Muscle of leg (tissue), 11 donors: Measurements from ENCODE around the gene WDR36. TPM values are rescaled to one million over a fixed set of nuclear protein-coding genes. Genes with fewer than 3 reads are reported as not detected.
"Not testable (repeated sequence)": the region's sequence is repeated elsewhere in the genome, so short reads cannot be mapped to it uniquely, and the experiment has no call there.

Source experiments
- DNase-seq: peaks from one replicate; pipeline ENCODE4 v3.0.0; 2013
- H3K27ac ChIP-seq: one replicate; pipeline ENCODE4 v1.5.1; 2013; ENCODE audit warnings: mild to moderate bottlenecking, low read length, control low read depth
- H3K27me3 ChIP-seq: one replicate; pipeline ENCODE4 v1.6.1; 2013; ENCODE audit warnings: low read length; ENCODE audit not compliant: control insufficient read depth, insufficient read depth
- H3K36me3 ChIP-seq: one replicate; pipeline ENCODE4 v1.6.1; 2013; ENCODE audit warnings: low read length; ENCODE audit not compliant: control insufficient read depth, insufficient read depth
- H3K4me1 ChIP-seq: one replicate; pipeline ENCODE4 v1.6.1; 2013; ENCODE audit warnings: low read length; ENCODE audit not compliant: control insufficient read depth, insufficient read depth
- H3K4me3 ChIP-seq: one replicate; pipeline ENCODE4 v1.5.1; 2013; ENCODE audit warnings: low read length, control low read depth
- H3K9me3 ChIP-seq: replicated peaks from 2 replicates; pipeline ENCODE4 v1.6.1; 2013; ENCODE audit warnings: low read depth, low read length; ENCODE audit not compliant: control insufficient read depth
- WGBS: methylation state at CpG from one replicate; pipeline ENCODE4 v1.1.5; 2013; ENCODE audit warnings: missing lambda C conversion rate; ENCODE audit not compliant: insufficient coverage; 5-methylcytosine and 5-hydroxymethylcytosine counted together
- polyA plus RNA-seq, 8 donors: library from polyadenylated mRNA; unstranded; fragments of 120-200 nt; gene quantifications; one replicate each; pipeline versions ENCODE4 v1.2.1 to v1.2.3, GENCODE V29; 2013; ENCODE audit warnings: inconsistent platforms in 1 of 8, low replicate concordance in 1 of 8; ENCODE audit not compliant: insufficient read length in 8 of 8, insufficient read depth in 1 of 8
- total RNA-seq: library from RNA; stranded (reverse); fragments of 120-200 nt; gene quantifications from one replicate; pipeline ENCODE4 v1.2.4, GENCODE V29; 2013

Gene WDR36
- total and polyA plus RNA-seq, 9 donors: 11.2 to 27.3 (median 14.6) TPM

DNA sequence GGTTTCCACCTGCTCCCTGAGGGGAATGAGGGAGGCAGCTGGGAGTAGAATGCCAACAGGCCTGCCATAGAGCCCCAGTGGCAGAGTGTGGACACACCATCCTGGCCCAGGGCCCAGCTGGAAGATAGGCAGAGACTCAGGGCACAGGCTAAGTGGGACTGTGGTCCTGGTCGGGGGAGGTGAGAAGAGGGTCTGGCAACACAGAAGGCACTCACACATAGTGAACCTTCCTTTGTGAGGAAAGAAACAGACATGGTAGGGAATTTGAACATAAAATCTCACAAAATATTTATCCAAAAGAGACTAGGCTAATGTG, 41.2 kb downstream of the WDR36 start:
- Histone ChIP-seq H3K36me3 (no peaks in the 10 kb centered on the region), H3K4me1 (peaks cover 8% of the 10 kb centered on the region), H3K27me3 (no peaks in the 10 kb centered on the region), H3K4me3 (no peak overlapping the region), H3K27ac (no peak overlapping the region), H3K9me3 (no peaks in the 10 kb centered on the region)
- DNase-seq: no peak
- no CpG with 5 or more reads among the region's 1 CpG for WGBS

- no peaks in the 10 kb centered on the region for H3K36me3 ChIP-seq
- H3K4me3 ChIP-seq: no peak overlapping the region
- WGBS: 15% methylated on average over 2 of the region's 4 CpGs
- no peaks in the 10 kb centered on the region for H3K27me3 ChIP-seq
- H3K9me3 ChIP-seq: no peaks in the 10 kb centered on the region
- H3K27ac ChIP-seq: peak overlapping the region; percentile 16
- DNase-seq: peak; percentile 88
- H3K4me1 ChIP-seq: peaks cover 8% of the 10 kb centered on the region
These were observed 41.9 kb downstream of the WDR36 start for GRCh38 chr5:111134087-111134486.

GRCh38 chr5:111134864-111135263, 42.7 kb downstream of the WDR36 start:
- no peak for DNase-seq
- no peaks in the 10 kb centered on the region for H3K36me3 ChIP-seq
- no CpG with 5 or more reads among the region's 2 CpGs for WGBS

DNA sequence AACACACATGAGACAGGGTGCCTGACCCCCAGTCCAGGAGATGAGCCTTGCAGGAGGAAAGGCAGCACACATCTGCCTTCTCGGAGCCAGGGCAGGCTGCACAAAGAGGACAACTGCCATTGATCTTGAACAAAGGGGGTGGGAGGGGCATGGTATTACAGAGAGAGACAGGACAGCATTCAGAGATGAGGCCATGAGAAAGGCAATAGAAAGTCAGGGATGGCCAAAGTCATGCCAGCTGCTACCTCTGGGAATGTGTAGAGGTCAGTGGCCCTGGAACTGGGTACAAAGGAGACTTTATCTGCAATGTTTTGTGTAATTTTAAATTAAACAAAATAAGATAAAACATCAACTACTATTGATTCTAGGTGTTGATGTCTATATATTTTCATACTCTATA, 43.2 kb downstream of the WDR36 start:
- Histone ChIP-seq H3K9me3 (no peaks in the 10 kb centered on the region), H3K27ac (no peak overlapping the region), H3K36me3 (no peaks in the 10 kb centered on the region), H3K4me3 (no peak overlapping the region), H3K27me3 (no peaks in the 10 kb centered on the region), H3K4me1 (peaks cover 8% of the 10 kb centered on the region)
- 73% methylated on average over 1 of the region's 1 CpG for WGBS
- DNase-seq: no peak

More at GRCh38 chr5:111134864-111135263, 42.7 kb downstream of the WDR36 start:
- H3K27ac ChIP-seq: peak overlapping the region; percentile 33
- H3K9me3 ChIP-seq: no peaks in the 10 kb centered on the region
- peaks cover 8% of the 10 kb centered on the region for H3K4me1 ChIP-seq
- no peak overlapping the region for H3K4me3 ChIP-seq
- no peaks in the 10 kb centered on the region for H3K27me3 ChIP-seq

- Histone ChIP-seq H3K4me1 (peaks cover 8% of the 10 kb centered on the region), H3K27me3 (no peaks in the 10 kb centered on the region), H3K36me3 (no peaks in the 10 kb centered on the region), H3K27ac (no peak overlapping the region), H3K4me3 (no peak overlapping the region), H3K9me3 (no peaks in the 10 kb centered on the region)
- 100% methylated on average over 2 of the region's 5 CpGs for WGBS
- no peak for DNase-seq
These were observed 43.8 kb downstream of the WDR36 start for GRCh38 chr5:111135946-111136345.

DNA sequence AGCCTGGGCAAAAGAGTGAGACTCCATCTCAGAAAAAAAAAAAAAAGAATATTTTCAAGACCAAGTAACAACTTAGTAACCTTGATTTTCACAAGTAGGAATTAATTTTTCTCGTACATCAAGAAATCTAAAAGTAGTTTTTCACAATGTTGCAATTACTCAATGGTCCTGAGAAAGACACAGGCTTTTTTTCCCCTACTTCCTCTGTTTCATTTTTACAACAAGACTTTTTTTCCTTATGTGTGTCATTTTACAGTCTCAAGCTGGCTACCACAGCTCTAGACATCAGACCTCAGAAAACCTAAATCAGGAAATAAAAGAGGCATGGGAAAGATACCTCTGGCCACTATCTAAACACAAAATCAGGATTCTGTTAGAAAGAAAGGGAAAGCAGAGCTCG, 45.9 kb downstream of the WDR36 start:
- no CpG with 5 or more reads among the region's 2 CpGs for WGBS

DNA sequence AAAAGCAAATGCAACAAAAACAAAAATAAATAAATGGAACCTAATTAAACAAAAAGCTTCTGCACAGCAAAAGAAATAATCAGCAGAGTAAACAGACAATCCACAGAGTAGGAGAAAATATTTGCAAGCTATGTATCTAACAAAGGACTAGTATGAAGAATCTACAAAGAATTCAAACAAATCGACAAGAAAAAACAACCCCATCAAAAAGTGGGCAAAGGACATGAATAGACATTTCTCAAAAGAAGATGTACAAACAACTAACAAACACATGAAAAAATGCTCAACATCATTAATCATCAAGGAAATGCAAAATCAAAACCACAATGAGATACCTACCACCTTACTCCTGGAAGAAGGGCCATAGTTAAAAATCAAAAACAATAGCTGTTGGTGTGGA, 49.3 kb downstream of the WDR36 start:
- not testable (repeated sequence) for H3K36me3 ChIP-seq, DNase-seq, H3K27ac ChIP-seq, H3K27me3 ChIP-seq, H3K4me3 ChIP-seq, H3K9me3 ChIP-seq, H3K4me1 ChIP-seq
- WGBS: no CpG with 5 or more reads among the region's 1 CpG

More for the DNA sequence above, 45.9 kb downstream of the WDR36 start:
- Histone ChIP-seq H3K27me3 (no peaks in the 10 kb centered on the region), H3K27ac (no peak overlapping the region), H3K36me3 (no peaks in the 10 kb centered on the region), H3K4me3 (no peak overlapping the region), H3K4me1 (peaks cover 8% of the 10 kb centered on the region), H3K9me3 (no peaks in the 10 kb centered on the region)
- DNase-seq: no peak

GRCh38 chr5:111142932-111143331, 50.8 kb downstream of the WDR36 start:
- no peaks in the 10 kb centered on the region for H3K4me1 ChIP-seq
- H3K4me3 ChIP-seq: no peak overlapping the region
- H3K27me3 ChIP-seq: no peaks in the 10 kb centered on the region
- H3K27ac ChIP-seq: no peak overlapping the region
- no CpG with 5 or more reads among the region's 4 CpGs for WGBS
- no peaks in the 10 kb centered on the region for H3K36me3 ChIP-seq
- DNase-seq: no peak
- H3K9me3 ChIP-seq: no peaks in the 10 kb centered on the region

DNA sequence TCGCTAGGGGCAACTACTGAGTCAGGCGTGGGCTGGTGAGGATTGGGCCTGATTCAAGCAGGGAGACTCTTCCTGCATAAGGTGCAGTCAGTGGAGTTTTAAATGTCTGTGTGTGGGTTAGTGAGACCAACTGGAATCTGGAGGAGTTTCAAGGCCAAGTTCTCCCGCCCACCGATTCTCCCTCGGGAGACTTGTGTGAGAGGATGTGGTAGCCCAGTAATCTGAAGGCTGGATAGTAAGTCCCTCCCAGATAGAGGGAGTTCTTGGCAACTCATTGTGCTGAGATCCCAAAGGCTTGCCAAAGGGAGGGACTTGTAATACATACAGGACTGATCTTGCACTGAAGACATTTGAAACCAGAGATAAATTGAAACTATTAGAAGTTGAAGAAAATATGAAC, 51.8 kb downstream of the WDR36 start:
- H3K4me1 ChIP-seq: no peaks in the 10 kb centered on the region
- no peak overlapping the region for H3K27ac ChIP-seq
- H3K36me3 ChIP-seq: no peaks in the 10 kb centered on the region
- peak; percentile 93 for DNase-seq
- no peak overlapping the region for H3K4me3 ChIP-seq
- no peaks in the 10 kb centered on the region for H3K27me3 ChIP-seq
- no peaks in the 10 kb centered on the region for H3K9me3 ChIP-seq
- 41% methylated on average over 5 of the region's 5 CpGs for WGBS

- DNase-seq: no peak
- Histone ChIP-seq H3K36me3 (no peaks in the 10 kb centered on the region), H3K27me3 (no peaks in the 10 kb centered on the region), H3K4me1 (no peaks in the 10 kb centered on the region), H3K27ac (no peak overlapping the region), H3K4me3 (no peak overlapping the region), H3K9me3 (no peaks in the 10 kb centered on the region)
- WGBS: no CpG with 5 or more reads among the region's 1 CpG
These were observed 52.3 kb downstream of the WDR36 start for GRCh38 chr5:111144352-111144930.

DNA sequence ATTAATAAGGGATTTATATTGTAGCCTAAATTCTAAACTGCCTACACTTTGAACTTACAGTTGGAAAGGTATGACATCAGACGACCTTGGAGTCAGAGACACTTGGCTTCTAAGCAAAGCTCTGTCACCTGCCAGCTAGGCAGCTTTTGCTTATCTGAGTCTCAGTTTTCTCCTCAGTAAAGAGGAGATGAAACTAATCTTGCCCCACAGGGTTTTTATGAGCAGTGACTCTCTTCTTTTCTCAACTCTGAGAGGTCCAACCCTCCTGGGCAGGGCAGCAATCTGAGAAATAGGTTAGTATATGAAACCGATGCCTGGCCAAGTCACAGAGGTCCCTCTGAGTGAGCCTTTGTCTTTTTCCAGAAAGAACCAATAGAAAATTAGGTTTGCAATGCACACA, 53.9 kb downstream of the WDR36 start:
- Histone ChIP-seq H3K27me3 (no peaks in the 10 kb centered on the region), H3K4me3 (no peak overlapping the region), H3K36me3 (no peaks in the 10 kb centered on the region), H3K9me3 (no peaks in the 10 kb centered on the region), H3K4me1 (no peaks in the 10 kb centered on the region), H3K27ac (no peak overlapping the region)
- DNase-seq: no peak
- 20% methylated on average over 1 of the region's 2 CpGs for WGBS
